ENCODE measurements around the gene CORO2A.

DNA sequence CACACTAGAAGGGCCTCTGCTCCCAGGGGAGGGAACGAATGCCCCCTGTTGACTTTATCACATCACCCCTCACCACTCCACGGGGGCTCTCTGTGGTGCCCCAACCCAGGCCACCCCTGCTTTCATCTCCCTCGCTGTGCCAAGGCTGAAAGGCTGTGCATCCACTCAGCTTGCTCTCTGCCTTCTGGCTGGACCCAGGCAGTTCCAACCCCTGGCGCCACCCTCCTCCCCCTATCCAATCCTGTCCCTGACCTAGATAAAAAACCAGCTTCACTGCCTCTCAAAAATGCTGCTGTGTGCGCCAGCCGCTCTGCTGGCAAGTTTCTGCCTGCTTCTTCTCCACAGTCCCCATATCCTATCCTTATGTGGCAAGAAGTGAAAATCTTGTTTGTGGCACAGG, 22.4 kb upstream of the CORO2A start:
- TF ChIP-seq FOXO1 (CRISPR knock-in tag; IDR thresholded peaks at IDR 0.05) (no peak), CEBPB (IDR thresholded peaks at IDR 0.05; ENCODE audit: borderline replicate concordance, low read depth, low read length) (no peak), SRY (CRISPR knock-in tag; IDR thresholded peaks at IDR 0.05) (no peak), PAX8 (CRISPR knock-in tag; IDR thresholded peaks at IDR 0.05; ENCODE audit: borderline replicate concordance) (no peak), ZNF136 (CRISPR knock-in tag; IDR thresholded peaks at IDR 0.05; ENCODE audit: low read depth) (no peak), FOXP4 (CRISPR knock-in tag; IDR thresholded peaks at IDR 0.05) (no peak), ZBTB7A (CRISPR knock-in tag; IDR thresholded peaks at IDR 0.05) (no peak)
- TF ChIP-seq, protein P1, sequence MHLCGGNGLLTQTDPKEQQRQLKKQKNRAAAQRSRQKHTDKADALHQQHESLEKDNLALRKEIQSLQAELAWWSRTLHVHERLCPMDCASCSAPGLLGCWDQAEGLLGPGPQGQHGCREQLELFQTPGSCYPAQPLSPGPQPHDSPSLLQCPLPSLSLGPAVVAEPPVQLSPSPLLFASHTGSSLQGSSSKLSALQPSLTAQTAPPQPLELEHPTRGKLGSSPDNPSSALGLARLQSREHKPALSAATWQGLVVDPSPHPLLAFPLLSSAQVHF (CRISPR knock-in tag; IDR thresholded peaks at IDR 0.05) = no peak

Measured in HepG2 (cell line).